ENCODE data around the gene SAP30BP. TPM values are rescaled to one million over a fixed set of nuclear protein-coding genes. Genes with fewer than 3 reads are reported as not detected.

Gene SAP30BP
- polyA plus RNA-seq, 1 donor: 83.7 TPM

DNA sequence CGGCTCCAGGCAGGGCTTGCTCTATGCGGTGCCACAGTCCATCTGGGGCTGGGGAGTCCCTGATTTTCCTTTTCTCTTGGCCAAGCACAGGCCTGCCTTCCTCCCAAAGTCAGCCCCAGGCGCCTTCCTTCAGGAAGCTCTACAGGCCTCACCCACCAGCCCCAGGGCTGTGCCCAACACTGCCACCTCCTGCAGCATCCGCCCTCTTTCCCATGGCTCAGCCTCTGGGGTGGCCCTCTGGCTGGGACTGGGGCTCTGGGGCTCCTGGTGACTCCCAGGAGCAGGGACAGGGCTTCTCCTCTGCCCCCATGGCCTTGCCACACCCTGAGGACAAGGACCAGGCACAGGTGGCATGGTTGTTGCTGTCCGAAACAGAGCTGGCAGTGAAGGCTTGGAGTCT lies 54.9 kb downstream of the SAP30BP start:
- no peak for DNase-seq

DNA sequence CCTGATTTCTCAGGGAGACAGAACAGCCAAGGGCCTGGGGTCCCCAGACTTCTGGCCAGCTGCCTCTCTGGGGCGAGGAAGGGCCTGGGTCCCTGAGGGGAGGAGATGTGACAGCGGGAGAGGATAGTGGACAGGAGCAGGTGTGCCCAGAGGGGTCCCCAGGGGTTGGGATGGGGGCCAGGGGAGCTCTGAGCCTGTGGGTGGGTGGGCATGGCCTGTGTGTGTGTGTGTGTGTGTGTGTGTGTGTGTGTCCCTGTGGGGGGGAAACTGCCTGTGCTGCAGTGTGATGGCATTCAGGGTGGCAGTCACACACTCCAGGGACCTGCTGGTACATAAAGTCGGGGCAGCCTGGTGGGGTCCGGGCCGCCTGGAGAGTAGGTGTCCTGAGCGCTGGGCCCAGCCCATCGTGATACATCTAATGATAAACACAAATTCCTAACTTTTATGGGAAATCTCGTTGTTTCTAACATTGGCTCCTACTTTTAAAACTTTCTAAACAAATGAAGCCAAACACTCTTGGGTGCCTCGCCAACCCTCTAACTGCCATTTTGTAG lies 55.5 kb downstream of the SAP30BP start:
- no peak for DNase-seq

DNA sequence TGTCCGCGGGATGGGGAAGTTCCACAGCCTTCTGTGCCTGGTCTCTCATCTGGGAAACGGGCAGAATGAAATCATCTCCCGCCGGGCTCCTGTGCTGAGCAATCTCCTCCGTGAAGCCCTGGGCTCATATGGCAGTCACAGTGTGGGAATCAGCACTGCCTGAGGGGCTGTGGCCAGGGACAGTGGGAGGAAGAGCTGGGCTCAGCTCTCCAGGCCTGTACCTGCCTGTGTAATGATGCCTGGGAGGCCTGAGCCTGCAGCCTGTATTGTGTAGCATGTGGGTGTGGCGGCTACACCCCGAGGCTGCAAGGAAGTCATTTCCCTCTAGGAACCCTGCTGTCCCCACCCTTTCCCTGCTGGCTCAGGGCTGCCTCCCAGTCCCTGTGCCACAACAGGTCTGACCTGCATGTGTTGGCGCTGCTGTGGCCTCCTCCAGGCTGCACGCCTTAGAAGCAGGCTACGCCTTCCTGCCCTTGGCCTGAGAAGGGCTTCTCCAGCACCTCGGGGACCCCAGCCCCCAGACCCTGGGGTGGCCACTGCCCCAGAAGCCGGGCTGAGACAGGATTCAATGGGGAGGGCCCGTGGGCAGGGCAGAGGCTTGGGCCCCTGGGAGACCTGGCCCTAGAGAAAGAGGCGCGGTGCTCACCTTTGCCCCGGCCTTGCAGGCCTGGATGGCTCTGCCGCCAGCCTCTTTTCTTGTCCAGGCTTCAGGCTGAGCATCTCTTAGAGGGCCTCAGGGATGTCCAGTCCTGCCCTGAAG lies 56.2 kb downstream of the SAP30BP start:
- DNase-seq: no peak

DNA sequence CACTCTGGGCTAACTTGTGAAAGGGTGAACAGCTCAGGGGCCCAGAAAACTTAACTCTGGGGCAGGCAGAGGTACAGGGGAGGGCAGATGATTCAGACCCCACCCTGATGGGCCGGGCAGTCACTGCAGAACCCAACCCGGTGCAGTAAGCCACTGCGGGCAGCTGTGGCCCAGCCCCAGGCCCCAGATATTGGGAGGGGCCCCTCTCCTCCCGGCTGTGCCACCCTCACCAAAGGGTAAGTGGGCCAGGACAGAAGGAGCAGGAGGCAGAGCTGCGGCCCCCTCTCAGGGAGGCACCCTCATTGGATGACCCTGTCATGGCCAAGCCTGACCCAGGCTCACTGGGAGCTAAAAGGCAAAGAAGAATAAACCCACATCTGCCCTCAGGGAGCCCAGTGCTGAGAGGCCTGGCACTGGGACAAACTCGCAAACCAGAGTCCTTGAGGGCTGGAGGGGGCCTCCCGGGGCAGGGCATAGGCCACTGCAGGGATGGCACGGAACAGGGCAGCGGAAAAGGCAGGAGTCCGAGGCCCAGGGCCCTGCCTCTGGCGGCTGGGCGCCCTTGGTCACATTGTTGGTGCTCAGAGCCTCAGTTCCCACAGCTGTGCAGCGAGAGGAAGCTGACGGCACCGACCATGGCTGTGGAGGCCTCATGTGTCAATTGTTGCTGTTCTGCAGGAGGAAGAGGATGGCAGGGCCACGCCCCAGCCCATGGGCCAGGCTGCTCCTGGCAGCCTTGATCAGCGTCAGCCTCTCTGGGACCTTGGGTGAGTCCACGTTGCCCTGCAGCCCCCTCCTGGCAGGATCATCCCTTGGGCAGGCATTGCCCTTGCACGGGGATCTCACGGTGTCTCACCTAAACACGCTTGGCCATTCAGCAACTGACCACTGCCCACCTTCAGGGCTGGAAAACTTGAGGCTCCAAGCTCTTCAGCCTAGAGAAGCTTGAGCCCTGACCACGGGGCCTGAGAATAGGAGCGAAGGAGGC lies 57.2 kb downstream of the SAP30BP start:
- no peak for DNase-seq

DNA sequence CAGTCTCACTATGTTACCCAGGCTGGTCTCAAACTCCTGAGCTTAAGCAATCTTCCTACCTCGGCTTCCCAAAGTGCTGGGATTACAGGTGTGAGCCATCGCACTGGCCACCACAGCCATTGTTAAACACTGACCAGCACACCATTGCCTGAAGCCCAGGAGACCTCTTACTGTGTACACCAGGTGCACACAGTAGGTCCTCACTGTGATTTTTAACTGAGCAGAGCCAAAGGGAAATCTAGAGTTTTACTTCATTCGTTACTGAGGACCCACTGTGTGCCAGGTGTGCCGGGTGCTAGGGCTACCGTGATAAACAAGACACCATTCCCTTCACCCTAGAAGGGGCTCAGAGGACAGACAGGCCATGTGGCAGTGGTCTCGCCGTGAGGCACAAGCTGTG lies 58.4 kb downstream of the SAP30BP start:
- no peak for DNase-seq

DNA sequence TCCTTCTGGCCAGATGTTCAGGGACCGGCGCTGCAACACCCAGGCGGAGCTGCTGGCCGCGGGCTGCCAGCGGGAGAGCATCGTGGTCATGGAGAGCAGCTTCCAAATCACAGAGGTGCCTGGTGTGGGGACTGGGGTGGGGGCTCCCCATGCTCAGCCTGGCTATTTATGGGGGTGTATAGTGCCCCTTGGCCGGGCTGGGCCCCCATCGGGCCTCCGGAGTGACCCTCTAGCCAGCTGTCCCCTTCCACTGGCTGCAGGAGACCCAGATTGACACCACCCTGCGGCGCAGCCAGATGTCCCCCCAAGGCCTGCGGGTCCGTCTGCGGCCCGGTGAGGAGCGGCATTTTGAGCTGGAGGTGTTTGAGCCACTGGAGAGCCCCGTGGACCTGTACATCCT lies 60.3 kb downstream of the SAP30BP start:
- no peak for DNase-seq

DNA sequence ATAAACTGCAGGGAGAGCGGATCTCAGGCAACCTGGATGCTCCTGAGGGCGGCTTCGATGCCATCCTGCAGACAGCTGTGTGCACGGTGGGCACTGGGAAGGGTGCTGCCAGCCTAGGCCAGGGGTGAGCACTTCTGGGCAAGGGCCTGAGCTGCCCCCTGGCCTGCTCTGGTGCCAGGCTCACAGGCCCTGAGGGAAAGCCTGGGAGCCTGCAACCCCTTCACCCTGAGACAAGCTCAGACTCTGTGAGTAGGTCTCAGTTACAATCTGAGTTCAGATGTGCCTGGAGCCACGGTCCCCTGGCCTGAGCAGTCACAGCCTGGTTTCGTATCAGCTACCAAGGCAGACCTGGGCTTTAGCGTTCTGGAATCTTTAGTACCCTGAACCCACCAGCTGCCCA lies 62.2 kb downstream of the SAP30BP start:
- no peak for DNase-seq

DNA sequence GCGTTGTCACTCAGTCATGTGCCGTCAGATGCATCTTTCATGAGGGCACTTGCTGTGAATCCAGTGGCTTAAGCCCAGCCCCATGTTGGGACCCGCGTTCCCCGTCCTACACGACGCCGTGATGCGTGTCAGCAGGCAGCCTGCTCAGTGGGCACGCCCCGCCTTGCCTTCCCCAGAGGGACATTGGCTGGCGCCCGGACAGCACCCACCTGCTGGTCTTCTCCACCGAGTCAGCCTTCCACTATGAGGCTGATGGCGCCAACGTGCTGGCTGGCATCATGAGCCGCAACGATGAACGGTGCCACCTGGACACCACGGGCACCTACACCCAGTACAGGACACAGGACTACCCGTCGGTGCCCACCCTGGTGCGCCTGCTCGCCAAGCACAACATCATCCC lies 62.9 kb downstream of the SAP30BP start:
- DNase-seq: no peak

DNA sequence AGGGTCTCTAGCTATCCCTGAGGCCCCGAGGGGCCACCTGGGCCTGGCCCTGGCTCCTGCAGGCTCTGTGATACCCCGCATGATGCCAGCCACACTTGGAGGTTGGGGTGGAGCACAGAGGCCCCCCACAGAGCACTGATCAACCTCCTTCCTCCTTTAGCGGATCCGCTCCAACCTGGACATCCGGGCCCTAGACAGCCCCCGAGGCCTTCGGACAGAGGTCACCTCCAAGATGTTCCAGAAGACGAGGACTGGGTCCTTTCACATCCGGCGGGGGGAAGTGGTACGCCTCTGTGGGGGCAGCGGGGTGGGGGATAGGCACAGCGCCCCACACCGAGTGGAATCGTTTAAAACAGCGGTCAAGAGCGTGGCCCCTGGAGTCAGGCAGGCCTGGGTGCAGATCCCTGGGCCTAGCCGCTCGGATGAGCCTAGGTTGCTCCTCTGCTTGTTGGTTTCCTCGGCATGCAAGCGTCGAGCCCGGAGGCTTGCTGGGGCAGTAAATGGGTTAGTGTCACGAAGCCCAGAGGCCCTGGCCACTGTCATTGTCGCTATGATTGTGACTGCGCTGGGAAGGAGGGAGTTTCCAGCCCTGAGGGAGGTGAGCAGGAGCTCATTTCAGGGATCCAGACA lies 64.1 kb downstream of the SAP30BP start:
- no peak for DNase-seq

DNA sequence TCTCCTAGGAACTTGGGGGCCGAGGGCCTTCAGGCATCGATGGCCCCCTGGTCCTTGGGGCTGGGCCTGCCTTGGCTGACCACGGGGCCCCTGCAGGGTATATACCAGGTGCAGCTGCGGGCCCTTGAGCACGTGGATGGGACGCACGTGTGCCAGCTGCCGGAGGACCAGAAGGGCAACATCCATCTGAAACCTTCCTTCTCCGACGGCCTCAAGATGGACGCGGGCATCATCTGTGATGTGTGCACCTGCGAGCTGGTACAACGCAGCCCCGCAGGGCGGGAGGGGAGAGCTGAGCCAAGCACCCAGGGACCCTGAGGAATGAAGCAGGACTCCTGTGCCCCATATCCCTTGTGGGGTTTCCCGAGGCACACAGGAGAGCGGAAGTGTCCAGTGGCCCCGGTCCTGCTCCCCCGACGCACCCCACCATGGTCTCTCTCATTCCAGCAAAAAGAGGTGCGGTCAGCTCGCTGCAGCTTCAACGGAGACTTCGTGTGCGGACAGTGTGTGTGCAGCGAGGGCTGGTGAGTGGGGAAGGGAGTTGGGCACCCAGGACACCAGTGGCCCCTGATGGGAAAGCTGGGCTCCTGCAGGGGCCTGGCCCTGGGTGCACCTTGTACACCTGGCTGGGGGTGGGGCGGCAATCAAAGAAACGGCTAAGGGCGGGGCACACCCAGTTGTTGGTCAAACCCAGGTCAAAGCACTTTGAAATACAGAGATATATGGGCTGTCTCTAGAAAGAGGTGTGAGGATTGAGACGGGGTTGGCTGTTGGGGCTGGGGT lies 64.8 kb downstream of the SAP30BP start:
- DNase-seq: no peak

DNA sequence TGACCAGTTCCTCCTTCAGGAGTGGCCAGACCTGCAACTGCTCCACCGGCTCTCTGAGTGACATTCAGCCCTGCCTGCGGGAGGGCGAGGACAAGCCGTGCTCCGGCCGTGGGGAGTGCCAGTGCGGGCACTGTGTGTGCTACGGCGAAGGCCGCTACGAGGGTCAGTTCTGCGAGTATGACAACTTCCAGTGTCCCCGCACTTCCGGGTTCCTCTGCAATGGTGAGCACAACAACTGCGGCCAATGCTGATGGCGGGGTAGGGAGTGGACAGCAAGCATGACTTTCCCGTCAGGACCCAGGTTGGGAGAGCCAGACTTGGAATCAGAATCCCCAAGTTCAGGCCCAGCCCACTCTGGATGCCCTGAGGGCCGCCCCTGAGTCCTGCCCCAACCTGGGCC lies 66.3 kb downstream of the SAP30BP start:
- DNase-seq: no peak

DNA sequence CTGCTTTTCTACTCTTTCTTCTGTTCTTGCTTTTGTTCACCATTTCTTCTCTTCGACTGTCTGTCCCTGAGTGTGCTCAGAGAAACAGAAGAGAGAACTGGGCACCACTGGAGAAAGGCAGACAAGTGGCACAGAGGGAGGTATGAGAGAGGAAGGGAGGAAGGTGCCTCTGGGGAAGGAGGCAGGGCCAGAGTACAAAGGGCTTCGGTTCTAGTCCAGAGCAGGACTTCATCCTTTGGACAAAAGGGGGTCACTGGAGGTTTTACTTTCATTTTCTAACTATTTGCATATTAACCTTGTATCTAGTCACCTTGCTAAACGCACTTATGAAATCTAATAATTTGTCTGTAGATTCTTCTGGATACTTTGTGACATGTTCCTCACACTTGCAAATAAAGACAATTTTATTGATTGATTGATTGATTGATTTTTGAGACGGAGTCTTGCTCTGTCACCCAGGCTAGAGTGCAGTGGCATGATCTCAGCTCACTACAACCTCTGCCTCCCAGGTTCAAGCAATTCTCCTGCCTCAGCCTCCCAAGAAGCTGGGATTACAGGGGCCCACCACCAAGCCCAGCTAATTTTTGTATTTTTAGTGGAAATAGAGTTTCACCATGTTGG lies 67.6 kb downstream of the SAP30BP start:
- no peak for DNase-seq

DNA sequence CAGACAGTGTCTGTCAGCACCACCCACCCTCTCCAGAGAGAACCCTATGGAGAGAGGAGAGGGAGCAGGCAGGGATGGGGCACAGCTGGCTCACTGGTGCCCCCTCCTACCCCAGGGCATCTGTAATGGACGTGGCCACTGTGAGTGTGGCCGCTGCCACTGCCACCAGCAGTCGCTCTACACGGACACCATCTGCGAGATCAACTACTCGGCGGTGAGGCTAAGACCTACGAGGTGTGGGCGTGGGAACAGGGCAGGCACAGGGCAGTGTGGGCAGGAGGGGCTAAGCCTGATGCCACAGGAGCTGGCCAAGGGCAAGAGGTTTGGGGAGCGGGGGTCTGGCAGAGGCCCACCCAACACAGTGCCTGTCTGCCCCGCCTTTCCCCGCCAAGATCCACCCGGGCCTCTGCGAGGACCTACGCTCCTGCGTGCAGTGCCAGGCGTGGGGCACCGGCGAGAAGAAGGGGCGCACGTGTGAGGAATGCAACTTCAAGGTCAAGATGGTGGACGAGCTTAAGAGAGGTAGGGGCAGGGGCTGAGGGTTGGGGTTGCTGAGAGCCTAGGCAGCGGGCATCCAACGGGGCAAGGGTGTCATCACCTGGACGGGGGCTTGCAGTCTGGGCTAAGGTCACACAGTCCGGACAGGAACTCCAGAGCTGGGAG lies 69.2 kb downstream of the SAP30BP start:
- no peak for DNase-seq

DNA sequence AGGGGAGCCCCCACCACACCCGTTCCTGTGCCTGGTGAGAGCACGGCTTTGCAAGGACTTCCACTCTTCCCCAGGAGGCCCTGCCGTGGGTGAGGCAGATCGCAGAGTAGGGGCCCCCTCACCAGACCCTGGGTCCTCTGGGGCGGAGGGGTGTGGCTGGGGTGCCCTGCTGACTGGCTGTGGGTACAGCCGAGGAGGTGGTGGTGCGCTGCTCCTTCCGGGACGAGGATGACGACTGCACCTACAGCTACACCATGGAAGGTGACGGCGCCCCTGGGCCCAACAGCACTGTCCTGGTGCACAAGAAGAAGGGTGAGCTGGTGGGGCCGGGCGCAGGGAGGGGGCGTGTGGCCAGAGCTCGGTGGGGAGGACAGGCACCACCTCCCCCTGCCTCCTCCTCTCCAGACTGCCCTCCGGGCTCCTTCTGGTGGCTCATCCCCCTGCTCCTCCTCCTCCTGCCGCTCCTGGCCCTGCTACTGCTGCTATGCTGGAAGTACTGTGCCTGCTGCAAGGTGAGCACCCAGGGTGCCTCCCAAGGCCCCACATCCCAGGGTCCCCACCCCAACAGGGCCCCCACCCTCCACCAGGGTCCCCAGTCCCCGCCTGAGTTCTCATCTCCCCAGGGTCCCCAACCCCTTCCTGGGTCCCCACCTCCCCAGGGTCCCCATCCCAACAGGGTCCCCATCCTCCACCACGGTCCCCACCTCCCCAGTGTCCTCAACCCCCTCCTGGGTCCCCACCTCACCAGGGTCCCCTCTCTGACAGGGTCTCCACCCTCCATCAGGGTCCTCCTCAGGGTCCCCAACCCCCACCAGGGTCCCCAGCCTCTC lies 70.2 kb downstream of the SAP30BP start:
- no peak for DNase-seq

DNA sequence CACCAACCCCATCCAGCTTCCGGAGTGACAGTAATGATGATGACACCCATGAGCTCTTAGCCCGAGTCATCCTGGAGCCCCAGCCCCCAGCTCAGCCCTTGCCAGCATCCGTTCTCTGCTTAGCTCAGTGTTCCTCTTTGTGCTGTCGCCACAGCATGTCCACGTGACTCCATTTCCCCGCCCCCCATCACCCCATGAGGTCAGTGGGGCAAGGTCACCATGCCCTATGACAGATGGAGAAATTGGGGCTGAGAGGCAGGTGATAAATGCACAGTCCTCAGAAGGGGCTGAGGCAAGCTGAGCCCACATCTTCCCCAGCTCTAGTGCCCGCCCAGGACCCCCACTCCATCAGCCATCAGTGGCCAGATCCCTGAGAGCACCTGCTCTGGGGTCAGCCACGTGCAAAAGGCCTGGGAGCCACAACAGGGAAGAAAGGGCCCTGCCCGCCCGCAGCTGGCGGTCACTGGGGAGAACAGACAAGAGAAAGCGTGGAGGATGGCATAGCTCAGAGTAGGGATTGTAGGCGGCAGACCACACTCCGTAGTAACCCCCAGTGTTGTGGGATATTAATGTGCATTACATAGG lies 71.2 kb downstream of the SAP30BP start:
- DNase-seq: no peak

DNA sequence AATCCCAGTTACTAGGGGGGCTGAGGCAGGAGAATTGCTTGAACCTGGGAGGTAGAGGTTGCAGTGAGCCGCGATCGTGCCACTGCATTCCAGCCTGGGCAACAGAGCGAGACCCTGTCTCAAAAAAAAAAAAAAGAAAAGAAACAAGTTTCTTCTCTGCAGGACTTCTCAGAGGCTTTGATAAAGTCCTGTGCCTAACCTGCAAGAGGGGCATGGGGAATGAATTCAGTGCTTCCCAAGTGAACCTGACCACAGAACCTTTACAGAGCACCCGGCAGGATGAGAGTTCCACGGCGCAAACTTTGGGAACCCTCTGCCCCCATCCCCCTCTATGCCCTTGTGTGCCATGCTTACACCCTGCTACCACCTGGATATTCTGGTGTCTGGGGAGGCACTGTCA lies 72.0 kb downstream of the SAP30BP start:
- DNase-seq: no peak

DNA sequence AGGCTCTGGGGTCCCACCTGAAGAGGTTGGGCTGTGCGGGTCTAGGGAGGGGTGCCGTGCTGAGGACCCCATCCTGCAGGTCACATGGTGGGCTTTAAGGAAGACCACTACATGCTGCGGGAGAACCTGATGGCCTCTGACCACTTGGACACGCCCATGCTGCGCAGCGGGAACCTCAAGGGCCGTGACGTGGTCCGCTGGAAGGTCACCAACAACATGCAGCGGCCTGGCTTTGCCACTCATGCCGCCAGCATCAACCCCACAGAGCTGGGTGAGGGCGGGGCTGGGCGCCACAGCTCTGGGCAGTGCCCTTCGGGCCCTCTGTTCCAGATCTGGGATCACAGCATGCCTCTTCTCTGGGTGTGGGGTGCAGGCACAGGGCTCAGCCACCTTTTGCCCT lies 72.7 kb downstream of the SAP30BP start:
- no peak for DNase-seq

DNA sequence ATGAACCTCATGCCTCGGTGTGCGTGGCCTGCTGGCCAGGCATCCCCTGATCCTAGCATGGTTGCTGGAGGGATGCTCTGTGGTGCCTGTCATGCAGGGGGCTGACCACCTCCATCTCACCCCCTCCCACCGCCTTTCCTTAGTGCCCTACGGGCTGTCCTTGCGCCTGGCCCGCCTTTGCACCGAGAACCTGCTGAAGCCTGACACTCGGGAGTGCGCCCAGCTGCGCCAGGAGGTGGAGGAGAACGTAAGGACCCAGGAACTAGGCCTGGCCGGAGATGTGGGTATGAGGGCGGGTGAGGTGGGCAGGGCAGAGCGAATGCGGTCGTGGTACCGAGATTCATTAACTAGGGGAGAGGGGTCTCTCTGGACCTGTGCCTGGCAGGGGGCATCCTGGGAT lies 73.1 kb downstream of the SAP30BP start:
- no peak for DNase-seq

DNA sequence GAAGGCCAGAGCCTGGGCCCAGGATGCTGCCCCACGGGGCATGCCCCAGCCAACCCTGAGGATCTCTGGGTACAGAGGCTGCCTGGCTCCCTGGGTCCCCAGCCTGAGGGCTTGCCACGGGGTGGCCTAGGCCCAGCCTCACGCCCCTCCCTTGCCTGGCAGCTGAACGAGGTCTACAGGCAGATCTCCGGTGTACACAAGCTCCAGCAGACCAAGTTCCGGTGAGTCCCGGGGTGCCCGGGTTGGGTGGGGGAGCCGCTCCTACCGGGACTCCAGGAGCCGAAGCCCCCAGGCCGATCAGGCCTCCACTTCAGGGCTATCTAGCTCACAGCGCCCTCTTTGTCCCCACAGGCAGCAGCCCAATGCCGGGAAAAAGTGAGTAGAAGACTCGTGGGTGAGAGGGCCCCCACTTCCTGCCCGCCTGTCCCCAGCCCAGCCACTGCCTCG lies 73.5 kb downstream of the SAP30BP start:
- no peak for DNase-seq

DNA sequence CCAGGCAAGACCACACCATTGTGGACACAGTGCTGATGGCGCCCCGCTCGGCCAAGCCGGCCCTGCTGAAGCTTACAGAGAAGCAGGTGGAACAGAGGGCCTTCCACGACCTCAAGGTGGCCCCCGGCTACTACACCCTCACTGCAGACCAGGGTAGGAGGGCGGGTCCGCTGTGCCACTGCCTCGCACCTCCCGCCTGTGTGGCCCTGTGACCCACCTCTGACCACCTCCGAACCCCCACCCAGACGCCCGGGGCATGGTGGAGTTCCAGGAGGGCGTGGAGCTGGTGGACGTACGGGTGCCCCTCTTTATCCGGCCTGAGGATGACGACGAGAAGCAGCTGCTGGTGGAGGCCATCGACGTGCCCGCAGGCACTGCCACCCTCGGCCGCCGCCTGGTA lies 75.2 kb downstream of the SAP30BP start:
- DNase-seq: no peak
